GM18870 (cell line): ENCODE measurements around the gene MAP7.
"Not testable (repeated sequence)": the region's sequence is repeated elsewhere in the genome, so short reads cannot be mapped to it uniquely, and the experiment has no call there.

Experiments used
- ATAC-seq: cut with Tn5 transposase; IDR thresholded peaks from one replicate; pipeline ENCODE4 v1.9.1; 2021; ENCODE audit warnings: moderate library complexity; ENCODE audit not compliant: unreplicated experiment

MAP7 gene

GRCh38 chr6:136550330-136551071, at the start of gene MAP7:
Gene MAP7, minus strand, starts transcription at chr6:136550422. Its CDS starts 14 bp downstream, at chr6:136550408.
- ATAC-seq, result no peak

- ATAC-seq, result no peak
These were observed 49.2 kb upstream of the MAP7 start for GRCh38 chr6:136599329-136600011.

GRCh38 chr6:136598048-136598447, 47.8 kb upstream of the MAP7 start:
- no peak for ATAC-seq

GRCh38 chr6:136594671-136595070, 44.4 kb upstream of the MAP7 start:
- no peak for ATAC-seq

- ATAC-seq, result peak; percentile 98
These were observed 43.7 kb upstream of the MAP7 start for GRCh38 chr6:136593748-136594490.

GRCh38 chr6:136592930-136593673, 42.9 kb upstream of the MAP7 start:
- ATAC-seq, result no peak

GRCh38 chr6:136591617-136592016, 41.4 kb upstream of the MAP7 start:
- no peak for ATAC-seq

- ATAC-seq, result not testable (repeated sequence)
These were observed 40.6 kb upstream of the MAP7 start for GRCh38 chr6:136590846-136591245.

- peak; percentile 62 for ATAC-seq
These were observed 37.3 kb upstream of the MAP7 start for GRCh38 chr6:136587527-136587926.

- no peak for ATAC-seq
These were observed 36.1 kb upstream of the MAP7 start for GRCh38 chr6:136586295-136586694.

GRCh38 chr6:136585523-136585922, 35.3 kb upstream of the MAP7 start:
- ATAC-seq, result not testable (repeated sequence)

- not testable (repeated sequence) for ATAC-seq
These were observed 34.1 kb upstream of the MAP7 start for GRCh38 chr6:136584290-136584689.

GRCh38 chr6:136582711-136583471, 32.7 kb upstream of the MAP7 start:
- ATAC-seq, result no peak

GRCh38 chr6:136579800-136580199, 29.6 kb upstream of the MAP7 start:
- no peak for ATAC-seq

GRCh38 chr6:136576821-136577220, 26.6 kb upstream of the MAP7 start:
- ATAC-seq, result no peak

- ATAC-seq, result no peak
These were observed 21.3 kb upstream of the MAP7 start for GRCh38 chr6:136571496-136571895.

- no peak for ATAC-seq
These were observed 20.8 kb upstream of the MAP7 start for GRCh38 chr6:136571065-136571464.

- ATAC-seq, result no peak
These were observed 17.9 kb upstream of the MAP7 start for GRCh38 chr6:136568129-136568528.

GRCh38 chr6:136567688-136568087, 17.5 kb upstream of the MAP7 start:
- ATAC-seq, result no peak

GRCh38 chr6:136566851-136567250, 16.6 kb upstream of the MAP7 start:
- no peak for ATAC-seq
